Prostate gland (tissue), 2 donors: ENCODE measurements around the gene MOCS1.

Experiments
- POLR2A ChIP-seq: fragments of 450-650 bp; IDR thresholded peaks from one replicate; pipeline ENCODE4 v1.6.1; 2016; ENCODE audit warnings: antibody characterized with exemption, mild to moderate bottlenecking
- POLR2AphosphoS5 ChIP-seq: sonication (generic); formaldehyde crosslinking; IDR thresholded peaks from one replicate; pipeline ENCODE4 v1.6.1; 2017; ENCODE audit warnings: antibody characterized with exemption
- TF ChIP-seq, protein P1 (sequence below), 4 experiments: fragments of 200-600 bp in 2 of 4; fragments of 450-650 bp in 2 of 4; sonication (generic) in 2 of 4; IDR thresholded peaks; 1 replicate in 3 of 4; 2 replicates in 1 of 4; pipeline ENCODE4 v1.5.1; 2016 to 2019; ENCODE audit warnings: antibody characterized with exemption in 4 of 4, mild to moderate bottlenecking in 2 of 4, moderate library complexity in 2 of 4

DNA sequence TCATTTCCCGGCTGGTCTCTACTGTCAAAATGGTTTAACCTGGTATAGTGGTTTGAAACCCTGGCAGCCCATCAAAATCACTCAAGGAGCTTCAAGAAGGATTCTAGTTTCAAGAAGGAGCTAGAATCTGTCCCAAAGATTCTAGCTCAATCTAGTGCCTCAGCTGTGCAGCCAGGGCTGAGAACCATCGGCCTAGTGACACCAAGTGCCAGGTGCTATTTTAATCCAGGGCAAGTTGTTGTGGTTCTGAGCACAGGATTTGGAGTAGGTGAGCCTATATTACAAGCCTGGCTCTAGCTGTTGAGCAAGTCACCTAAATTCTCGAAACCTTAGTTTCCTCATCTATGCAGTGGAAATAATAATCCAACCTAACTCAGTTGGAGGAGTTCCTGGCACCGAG is 3.7 kb downstream of the MOCS1 start:
- TF ChIP-seq, protein P1, sequence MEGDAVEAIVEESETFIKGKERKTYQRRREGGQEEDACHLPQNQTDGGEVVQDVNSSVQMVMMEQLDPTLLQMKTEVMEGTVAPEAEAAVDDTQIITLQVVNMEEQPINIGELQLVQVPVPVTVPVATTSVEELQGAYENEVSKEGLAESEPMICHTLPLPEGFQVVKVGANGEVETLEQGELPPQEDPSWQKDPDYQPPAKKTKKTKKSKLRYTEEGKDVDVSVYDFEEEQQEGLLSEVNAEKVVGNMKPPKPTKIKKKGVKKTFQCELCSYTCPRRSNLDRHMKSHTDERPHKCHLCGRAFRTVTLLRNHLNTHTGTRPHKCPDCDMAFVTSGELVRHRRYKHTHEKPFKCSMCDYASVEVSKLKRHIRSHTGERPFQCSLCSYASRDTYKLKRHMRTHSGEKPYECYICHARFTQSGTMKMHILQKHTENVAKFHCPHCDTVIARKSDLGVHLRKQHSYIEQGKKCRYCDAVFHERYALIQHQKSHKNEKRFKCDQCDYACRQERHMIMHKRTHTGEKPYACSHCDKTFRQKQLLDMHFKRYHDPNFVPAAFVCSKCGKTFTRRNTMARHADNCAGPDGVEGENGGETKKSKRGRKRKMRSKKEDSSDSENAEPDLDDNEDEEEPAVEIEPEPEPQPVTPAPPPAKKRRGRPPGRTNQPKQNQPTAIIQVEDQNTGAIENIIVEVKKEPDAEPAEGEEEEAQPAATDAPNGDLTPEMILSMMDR (IDR thresholded peaks at IDR 0.05), result no peak
- TF ChIP-seq POLR2A, result no peak
- no peak for TF ChIP-seq POLR2AphosphoS5
